Gastroesophageal sphincter (tissue), 4 donors: ENCODE data around the gene GNAQ. TPM values are rescaled to one million over a fixed set of nuclear protein-coding genes. Genes with fewer than 3 reads are reported as not detected.
A peak's percentile ranks its signal among the peaks of the same experiment; 100 is the strongest.

Experiments used
- ATAC-seq: fragments of 150-250 bp; one replicate; pipeline ENCODE4 v1.9.1; 2016; ENCODE audit warnings: mild to moderate bottlenecking, moderate library complexity
- H3K27ac ChIP-seq, 4 donors: fragments of 200-600 bp; sonication (generic) in 3 of 4; 1 replicate in 3 of 4; 2 replicates in 1 of 4; pipeline ENCODE4 v1.5.1; 2016 to 2019
- H3K27me3 ChIP-seq: fragments of 200-600 bp; sonication (generic); one replicate; pipeline ENCODE4 v1.5.1; 2019
- H3K36me3 ChIP-seq, 2 donors: fragments of 200-600 bp; sonication (generic); one replicate each; pipeline ENCODE4 v1.5.1; 2019; ENCODE audit warnings: control low read depth in 1 of 2
- H3K4me1 ChIP-seq, 3 donors: fragments of 200-600 bp; sonication (generic); 1 replicate in 2 of 3; 2 replicates in 1 of 3; pipeline ENCODE4 v1.5.1; 2016 to 2019; ENCODE audit warnings: control low read depth in 2 of 3
- H3K4me3 ChIP-seq, 2 donors: fragments of 200-600 bp; sonication (generic); one replicate each; pipeline ENCODE4 v1.5.1; 2019; ENCODE audit warnings: mild to moderate bottlenecking in 1 of 2, moderate library complexity in 1 of 2
- H3K9me3 ChIP-seq, 3 donors: fragments of 200-600 bp; sonication (generic); one replicate each; pipeline ENCODE4 v1.5.1; 2017 to 2019; ENCODE audit warnings: control low read depth in 2 of 3
- CTCF ChIP-seq, 4 experiments: fragments of 200-600 bp in 2 of 4; fragments of 450-650 bp in 2 of 4; sonication (generic) in 1 of 4; IDR thresholded peaks; one replicate each; pipeline ENCODE4 v1.5.1; 2017 to 2019; ENCODE audit warnings: antibody characterized with exemption in 4 of 4, mild to moderate bottlenecking in 2 of 4, moderate library complexity in 2 of 4
- EP300 ChIP-seq: sonication (generic); formaldehyde crosslinking; IDR thresholded peaks from one replicate; pipeline ENCODE4 v1.6.1; 2017; ENCODE audit warnings: antibody characterized with exemption, mild to moderate bottlenecking
- POLR2A ChIP-seq, 2 donors: fragments of 450-650 bp; IDR thresholded peaks; one replicate each; pipeline ENCODE4 v1.6.1; 2017; ENCODE audit warnings: antibody characterized with exemption in 2 of 2, mild to moderate bottlenecking in 2 of 2, moderate library complexity in 1 of 2
- POLR2AphosphoS5 ChIP-seq: sonication (generic); formaldehyde crosslinking; IDR thresholded peaks from one replicate; pipeline ENCODE4 v1.6.1; 2017; ENCODE audit warnings: antibody characterized with exemption
- WGBS, 2 donors: methylation state at CpG; one replicate each; pipeline ENCODE4 v1.1.5; 2018; ENCODE audit warnings: low coverage in 1 of 2; 5-methylcytosine and 5-hydroxymethylcytosine counted together
- total RNA-seq, 4 donors: library from RNA; depleted of rRNA; stranded (reverse); fragments of >200 nt; gene quantifications; one replicate each; pipeline ENCODE4 v1.1.0, GENCODE V29; 2016

Gene GNAQ
- total RNA-seq, 4 donors from 2014 or later = 57.6 to 86.4 (median 70.8) TPM

- no peak for ATAC-seq
- no peaks in the 10 kb centered on the region for H3K9me3 ChIP-seq
- no peaks in the 10 kb centered on the region for H3K27me3 ChIP-seq
- H3K27ac ChIP-seq = no peak overlapping the region
- no peaks in the 10 kb centered on the region for H3K36me3 ChIP-seq
- TF ChIP-seq POLR2AphosphoS5 (no peak), EP300 (no peak), POLR2A (IDR thresholded peaks at IDR 0.05) (no peak)
- WGBS, 2 donors = 80 to 92% methylated on average over 2 of the region's 4 CpGs
- no peak overlapping the region for H3K4me3 ChIP-seq
- no peaks in the 10 kb centered on the region for H3K4me1 ChIP-seq
These were observed 12.6 kb upstream of the GNAQ start for GRCh38 chr9:78044189-78044588.

GRCh38 chr9:78041971-78042370 lies 10.4 kb upstream of the GNAQ start:
- no peaks in the 10 kb centered on the region for H3K27me3 ChIP-seq
- 86 to 100% methylated on average over 1 to 2 of the region's 2 CpGs for WGBS, 2 donors
- TF ChIP-seq POLR2AphosphoS5 (no peak), POLR2A (IDR thresholded peaks at IDR 0.05) (no peak), EP300 (no peak)
- H3K27ac ChIP-seq = no peak overlapping the region
- H3K9me3 ChIP-seq = no peaks in the 10 kb centered on the region
- H3K4me3 ChIP-seq = no peak overlapping the region
- ATAC-seq = no peak
- no peaks in the 10 kb centered on the region for H3K36me3 ChIP-seq
- H3K4me1 ChIP-seq = no peaks in the 10 kb centered on the region

DNA sequence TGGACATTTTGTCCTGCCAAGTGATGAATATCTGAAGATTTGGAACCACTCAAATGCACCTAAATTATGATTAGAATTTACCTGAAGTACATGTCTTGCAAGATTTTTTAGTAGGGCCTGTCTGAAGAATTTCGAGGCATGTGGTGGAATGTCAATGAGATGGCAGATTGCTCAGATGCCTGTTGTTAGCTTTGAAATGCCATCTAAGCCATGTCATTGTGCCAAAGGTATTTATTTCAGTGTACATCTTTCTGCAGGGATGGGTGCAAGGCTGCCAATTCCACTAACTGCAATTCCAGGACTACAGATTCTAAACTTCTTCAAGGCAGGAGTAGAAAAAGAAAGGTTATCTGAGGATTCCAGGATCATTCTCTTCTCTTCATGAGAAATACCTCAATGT lies 9.1 kb upstream of the GNAQ start:
- no peak for ATAC-seq
- WGBS, 2 donors = 92 to 100% methylated on average over 1 of the region's 1 CpG

DNA sequence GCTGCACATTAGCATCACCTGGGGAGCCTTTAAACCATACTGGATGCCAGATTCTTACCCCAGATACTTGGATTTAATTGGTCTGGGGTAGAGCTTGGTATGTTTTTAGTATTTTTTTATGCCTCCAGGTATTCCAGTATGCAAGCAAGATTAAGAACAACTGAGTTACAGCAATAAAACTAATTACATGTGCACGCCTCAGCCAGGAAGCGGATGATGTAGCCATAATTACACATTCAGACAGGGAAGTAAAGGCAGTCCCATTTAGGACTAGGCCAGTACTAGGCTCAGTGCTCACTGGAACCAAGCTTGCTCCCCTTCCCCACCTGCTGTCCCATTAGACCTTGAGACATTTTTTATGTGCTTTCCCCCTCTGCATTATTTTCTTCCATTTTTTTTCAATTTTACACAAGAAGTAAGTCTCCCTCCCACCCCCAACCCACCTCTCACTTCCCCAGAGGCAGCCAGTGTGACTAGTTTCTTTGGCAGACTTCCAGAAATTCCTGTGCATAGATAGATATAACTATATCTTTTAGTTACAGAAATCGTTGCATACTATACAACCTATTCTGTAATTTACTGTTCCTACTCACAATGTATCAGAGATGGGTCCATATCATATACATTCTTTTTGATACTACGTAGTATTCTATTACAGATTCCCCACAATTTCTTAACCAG lies 7.1 kb upstream of the GNAQ start:
- H3K27me3 ChIP-seq = no peaks in the 10 kb centered on the region
- no peak overlapping the region for H3K4me3 ChIP-seq
- H3K9me3 ChIP-seq = no peaks in the 10 kb centered on the region
- WGBS, 2 donors = 80 to 85% methylated on average over 4 of the region's 4 CpGs
- peaks cover 0 to 15% (median 0%) of the 10 kb centered on the region in 3 donors for H3K4me1 ChIP-seq
- TF ChIP-seq POLR2AphosphoS5 = no peak
- no peak for TF ChIP-seq CTCF (IDR thresholded peaks at IDR 0.05)
- no peak for TF ChIP-seq POLR2A (IDR thresholded peaks at IDR 0.05)
- no peak for TF ChIP-seq EP300
- no peak for ATAC-seq
- H3K36me3 ChIP-seq = no peaks in the 10 kb centered on the region
- no peak overlapping the region for H3K27ac ChIP-seq

More for the DNA sequence above, 9.1 kb upstream of the GNAQ start:
- Histone ChIP-seq H3K27ac (no peak overlapping the region), H3K4me3 (no peak overlapping the region), H3K36me3 (no peaks in the 10 kb centered on the region), H3K27me3 (no peaks in the 10 kb centered on the region), H3K4me1 (no peaks in the 10 kb centered on the region), H3K9me3 (no peaks in the 10 kb centered on the region)
- TF ChIP-seq CTCF (IDR thresholded peaks at IDR 0.05) = no peak

DNA sequence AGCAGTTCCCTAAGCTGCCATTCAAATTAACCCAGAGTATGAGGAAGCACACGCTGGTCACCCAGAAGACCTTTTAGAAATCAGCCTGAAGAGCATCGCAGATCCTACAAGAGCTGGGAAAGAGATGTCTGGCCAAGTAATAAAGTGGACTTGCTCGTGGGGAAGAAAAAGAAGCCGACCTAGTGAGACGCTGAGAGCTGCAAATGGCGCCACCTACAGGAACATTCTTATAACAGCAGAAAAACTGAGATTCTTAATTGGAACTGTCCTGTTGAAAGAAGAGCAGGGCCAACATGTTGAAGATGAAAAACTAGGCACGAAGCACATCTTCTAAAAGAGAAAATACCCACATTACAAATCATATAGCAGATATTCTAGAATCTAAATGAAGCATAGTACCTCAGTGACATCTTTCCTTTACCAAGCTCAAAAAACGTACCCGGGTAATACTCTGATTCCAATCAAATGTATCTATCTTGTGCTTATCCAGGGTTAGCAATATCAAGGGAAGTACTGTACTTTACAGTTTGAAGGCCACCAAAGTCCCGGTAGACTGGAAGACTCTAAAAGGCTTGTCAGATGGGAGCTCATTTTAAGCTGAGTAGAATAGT lies 3.9 kb upstream of the GNAQ start:
- TF ChIP-seq CTCF (IDR thresholded peaks at IDR 0.05) (peak; percentile 83 to 87 (median 84)), POLR2AphosphoS5 (no peak)
- Histone ChIP-seq H3K4me3 (no peak overlapping the region), H3K27me3 (no peaks in the 10 kb centered on the region), H3K9me3 (no peaks in the 10 kb centered on the region), H3K4me1 (peaks cover 0 to 27% (median 3%) of the 10 kb centered on the region in 3 donors), H3K27ac (peak overlapping the region in 3 of 4 donors; percentile 44 to 65 (median 53)), H3K36me3 (no peaks in the 10 kb centered on the region)
- WGBS, 2 donors = 18 to 19% methylated on average over 8 to 10 of the region's 10 CpGs
- ATAC-seq = no peak

DNA sequence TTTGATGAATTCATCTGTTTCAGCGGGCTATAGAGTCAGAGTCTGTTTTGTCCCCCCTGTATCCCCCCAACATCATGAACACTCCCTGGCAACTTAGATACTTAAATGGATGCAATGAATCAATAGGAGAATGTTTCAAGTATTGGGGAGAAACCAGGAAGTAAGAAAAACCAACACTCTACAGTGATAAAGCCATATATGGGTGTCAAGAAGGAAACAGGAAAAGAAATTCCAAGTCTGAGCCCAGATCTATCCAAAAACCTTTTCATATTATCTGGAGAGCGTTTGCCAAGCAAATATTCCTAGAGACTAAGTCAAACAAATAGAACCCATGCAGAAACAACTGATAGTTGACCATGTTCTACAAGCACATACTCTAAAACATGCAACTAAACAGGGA lies 2.3 kb upstream of the GNAQ start:
- H3K27ac ChIP-seq = no peak overlapping the region
- no peak overlapping the region for H3K4me3 ChIP-seq
- ATAC-seq = no peak
- no peaks in the 10 kb centered on the region for H3K36me3 ChIP-seq
- 81 to 86% methylated on average over 2 of the region's 2 CpGs for WGBS, 2 donors
- H3K9me3 ChIP-seq = no peaks in the 10 kb centered on the region
- no peaks in the 10 kb centered on the region for H3K27me3 ChIP-seq
- H3K4me1 ChIP-seq = peaks cover 0 to 36% (median 3%) of the 10 kb centered on the region in 3 donors
- TF ChIP-seq POLR2AphosphoS5 = no peak
- no peak for TF ChIP-seq POLR2A (IDR thresholded peaks at IDR 0.05)
- TF ChIP-seq CTCF (IDR thresholded peaks at IDR 0.05) = no peak
- no peak for TF ChIP-seq EP300
